NCI-H446 treated with DMSO at 0.1 percent for 48 hours (cell line): ENCODE results near the gene CDX2.
"Not testable (repeated sequence)": the region's sequence is repeated elsewhere in the genome, so short reads cannot be mapped to it uniquely, and the experiment has no call there.

Experiments
- DNase-seq: peaks from one replicate; lab custom pipeline; 2025; lab: John Stamatoyannopoulos, UW

Gene CDX2

GRCh38 chr13:27964741-27965323 lies 4.3 kb downstream of the CDX2 start:
- DNase-seq = no peak

- not testable (repeated sequence) for DNase-seq
Observed at GRCh38 chr13:27964206-27964605, 4.9 kb downstream of the CDX2 start.

GRCh38 chr13:27963491-27963890 lies 5.6 kb downstream of the CDX2 start:
- no peak for DNase-seq

GRCh38 chr13:27962982-27963381 lies 6.1 kb downstream of the CDX2 start:
- DNase-seq = no peak

GRCh38 chr13:27962128-27962841 lies 6.8 kb downstream of the CDX2 start:
- no peak for DNase-seq

GRCh38 chr13:27961227-27962085 lies 7.7 kb downstream of the CDX2 start:
- no peak for DNase-seq

- no peak for DNase-seq
Observed at GRCh38 chr13:27960362-27961226, 8.5 kb downstream of the CDX2 start.

- DNase-seq = no peak
Observed at GRCh38 chr13:27959976-27960361, 9.1 kb downstream of the CDX2 start.

GRCh38 chr13:27956576-27957300 lies 12.4 kb downstream of the CDX2 start:
- no peak for DNase-seq

- DNase-seq = no peak
Observed at GRCh38 chr13:27955014-27955591, 14.0 kb downstream of the CDX2 start.

- DNase-seq = no peak
Observed at GRCh38 chr13:27954406-27954851, 14.7 kb downstream of the CDX2 start.

GRCh38 chr13:27953676-27954405 lies 15.3 kb downstream of the CDX2 start:
- DNase-seq = no peak

GRCh38 chr13:27952876-27953675 lies 16.0 kb downstream of the CDX2 start:
- no peak for DNase-seq

GRCh38 chr13:27942972-27943371 lies 26.1 kb downstream of the CDX2 start:
- no peak for DNase-seq

GRCh38 chr13:27933580-27934328 lies 35.4 kb downstream of the CDX2 start:
- DNase-seq = no peak

- no peak for DNase-seq
Observed at GRCh38 chr13:27933118-27933517, 36.0 kb downstream of the CDX2 start.

- DNase-seq = no peak
Observed at GRCh38 chr13:27929868-27930267, 39.2 kb downstream of the CDX2 start.
